RWPE2 (cell line): ENCODE measurements around the gene SLC25A24.
"Not testable (repeated sequence)": the region's sequence is repeated elsewhere in the genome, so short reads cannot be mapped to it uniquely, and the experiment has no call there.

Experiments used
- ATAC-seq: fragments of 200-7000 bp; cut with Tn5 transposase; 3 replicates; pipeline ENCODE4 v1.9.1; 2021; ENCODE audit warnings: low read depth
- DNase-seq: peaks from one replicate; pipeline ENCODE4 v3.0.0-alpha.2; 2020; ENCODE audit warnings: low spot score
- H3K27ac ChIP-seq: fragments of 450-650 bp; 2 replicates; pipeline ENCODE4 v1.5.1; 2017; ENCODE audit warnings: mild to moderate bottlenecking; ENCODE audit not compliant: poor library complexity, severe bottlenecking
- H3K27me3 ChIP-seq: fragments of 250-450 bp; sonication (Bioruptor Pico); 2 replicates; pipeline ENCODE4 v1.5.1; 2021; ENCODE audit warnings: mild to moderate bottlenecking, moderate library complexity; ENCODE audit not compliant: insufficient read depth, poor library complexity, severe bottlenecking
- H3K36me3 ChIP-seq: fragments of 250-450 bp; sonication (Bioruptor Pico); 2 replicates; pipeline ENCODE4 v1.5.1; 2020; ENCODE audit warnings: low read depth, mild to moderate bottlenecking, moderate library complexity
- H3K4me1 ChIP-seq: fragments of 250-450 bp; sonication (Bioruptor Pico); 2 replicates; pipeline ENCODE4 v1.5.1; 2021; ENCODE audit warnings: mild to moderate bottlenecking, moderate library complexity; ENCODE audit not compliant: insufficient read depth, poor library complexity, severe bottlenecking
- H3K4me3 ChIP-seq: fragments of 250-450 bp; sonication (Bioruptor Pico); 2 replicates; pipeline ENCODE4 v1.5.1; 2021; ENCODE audit warnings: mild to moderate bottlenecking, moderate library complexity; ENCODE audit not compliant: severe bottlenecking
- H3K9me3 ChIP-seq: fragments of 250-450 bp; sonication (Bioruptor Pico); 2 replicates; pipeline ENCODE4 v1.5.1; 2021; ENCODE audit warnings: mild to moderate bottlenecking, moderate library complexity; ENCODE audit not compliant: severe bottlenecking
- TF ChIP-seq, protein P1 (sequence below): fragments of 450-650 bp; IDR thresholded peaks from one replicate; pipeline ENCODE4 v1.5.1; 2017; ENCODE audit warnings: mild to moderate bottlenecking, moderate library complexity; ENCODE audit not compliant: poor library complexity, severe bottlenecking

The SLC25A24 gene

DNA sequence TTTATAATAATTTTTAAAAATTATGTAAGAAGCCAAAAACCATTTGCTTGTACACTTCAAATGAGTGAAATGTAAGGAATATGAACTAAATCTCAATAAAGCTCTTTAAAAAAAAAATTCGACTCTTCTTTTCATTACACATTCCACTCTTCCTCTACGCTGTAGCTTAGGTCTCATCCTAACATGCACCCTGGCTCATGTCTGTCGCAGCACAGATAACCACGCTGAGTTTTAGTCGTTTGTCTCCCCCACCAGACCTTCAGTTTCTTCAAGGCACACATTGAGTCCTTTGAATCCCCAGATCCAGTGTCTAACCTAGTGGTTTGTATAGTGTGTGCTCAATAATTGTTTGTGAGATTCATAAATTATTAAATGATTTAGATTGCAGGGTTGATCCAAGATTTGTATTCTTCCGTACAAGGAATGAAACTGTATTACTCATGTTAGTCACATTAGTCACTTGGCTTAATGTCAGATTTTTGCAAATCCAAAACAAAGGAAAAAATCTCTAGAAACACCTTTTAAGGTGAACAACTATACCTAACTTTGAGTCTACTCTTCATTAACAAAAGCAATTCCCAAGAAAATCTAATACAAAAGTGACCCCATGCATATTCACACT is 57.3 kb downstream of the SLC25A24 start:
- DNase-seq (no peak), ATAC-seq (peak; percentile 59)
- TF ChIP-seq, protein P1, sequence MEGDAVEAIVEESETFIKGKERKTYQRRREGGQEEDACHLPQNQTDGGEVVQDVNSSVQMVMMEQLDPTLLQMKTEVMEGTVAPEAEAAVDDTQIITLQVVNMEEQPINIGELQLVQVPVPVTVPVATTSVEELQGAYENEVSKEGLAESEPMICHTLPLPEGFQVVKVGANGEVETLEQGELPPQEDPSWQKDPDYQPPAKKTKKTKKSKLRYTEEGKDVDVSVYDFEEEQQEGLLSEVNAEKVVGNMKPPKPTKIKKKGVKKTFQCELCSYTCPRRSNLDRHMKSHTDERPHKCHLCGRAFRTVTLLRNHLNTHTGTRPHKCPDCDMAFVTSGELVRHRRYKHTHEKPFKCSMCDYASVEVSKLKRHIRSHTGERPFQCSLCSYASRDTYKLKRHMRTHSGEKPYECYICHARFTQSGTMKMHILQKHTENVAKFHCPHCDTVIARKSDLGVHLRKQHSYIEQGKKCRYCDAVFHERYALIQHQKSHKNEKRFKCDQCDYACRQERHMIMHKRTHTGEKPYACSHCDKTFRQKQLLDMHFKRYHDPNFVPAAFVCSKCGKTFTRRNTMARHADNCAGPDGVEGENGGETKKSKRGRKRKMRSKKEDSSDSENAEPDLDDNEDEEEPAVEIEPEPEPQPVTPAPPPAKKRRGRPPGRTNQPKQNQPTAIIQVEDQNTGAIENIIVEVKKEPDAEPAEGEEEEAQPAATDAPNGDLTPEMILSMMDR, result no peak
- Histone ChIP-seq H3K4me3 (no peak overlapping the region), H3K27ac (peak overlapping the region; percentile 44), H3K36me3 (peaks cover 95% of the 10 kb centered on the region), H3K9me3 (no peaks in the 10 kb centered on the region), H3K4me1 (peaks cover 23% of the 10 kb centered on the region), H3K27me3 (no peaks in the 10 kb centered on the region)

DNA sequence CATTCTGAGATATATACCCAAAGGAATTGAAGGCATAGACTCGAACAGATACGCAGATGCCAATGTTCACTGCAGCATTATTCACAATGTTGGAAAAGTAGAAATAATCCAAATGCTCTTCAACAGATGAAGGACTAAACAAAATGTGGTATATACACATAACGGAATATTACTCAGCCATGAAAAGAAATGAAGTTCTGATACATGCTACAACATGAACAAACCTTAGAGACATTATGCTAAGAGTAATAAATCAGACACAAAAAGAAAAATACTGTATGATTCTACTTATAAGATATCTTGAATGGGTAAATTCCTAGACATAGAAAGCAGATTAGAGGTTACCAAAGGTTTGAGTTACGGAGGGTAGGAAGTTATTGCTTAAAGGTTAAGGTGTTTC is 57.9 kb downstream of the SLC25A24 start:
- Histone ChIP-seq H3K36me3 (peaks cover 94% of the 10 kb centered on the region), H3K4me1 (peaks cover 23% of the 10 kb centered on the region), H3K27me3 (no peaks in the 10 kb centered on the region), H3K9me3 (no peaks in the 10 kb centered on the region), H3K4me3 (no peak overlapping the region), H3K27ac (peak overlapping the region; percentile 44)
- TF ChIP-seq, protein P1, result no peak
- ATAC-seq (no peak), DNase-seq (no peak)

GRCh38 chr1:108141621-108142020 is 58.5 kb downstream of the SLC25A24 start:
- TF ChIP-seq, protein P1, result no peak
- Histone ChIP-seq H3K9me3 (no peaks in the 10 kb centered on the region), H3K4me1 (peaks cover 23% of the 10 kb centered on the region), H3K36me3 (peaks cover 96% of the 10 kb centered on the region), H3K27ac (peak overlapping the region; percentile 44), H3K4me3 (no peak overlapping the region), H3K27me3 (no peaks in the 10 kb centered on the region)
- peak; percentile 86 for ATAC-seq
- no peak for DNase-seq

- Histone ChIP-seq H3K27me3 (no peaks in the 10 kb centered on the region), H3K9me3 (no peaks in the 10 kb centered on the region), H3K4me1 (peaks cover 23% of the 10 kb centered on the region), H3K36me3 (peaks cover 96% of the 10 kb centered on the region), H3K27ac (peak overlapping the region; percentile 44), H3K4me3 (no peak overlapping the region)
- TF ChIP-seq, protein P1, result no peak
- DNase-seq (no peak), ATAC-seq (no peak)
Measured at GRCh38 chr1:108140936-108141335, 59.2 kb downstream of the SLC25A24 start.

GRCh38 chr1:108140177-108140576 is 60.0 kb downstream of the SLC25A24 start:
- H3K4me1 ChIP-seq, result peaks cover 23% of the 10 kb centered on the region
- no peak overlapping the region for H3K27ac ChIP-seq
- no peak overlapping the region for H3K4me3 ChIP-seq
- H3K9me3 ChIP-seq, result no peaks in the 10 kb centered on the region
- TF ChIP-seq, protein P1, result no peak
- no peak for ATAC-seq
- DNase-seq, result no peak
- no peaks in the 10 kb centered on the region for H3K27me3 ChIP-seq
- peaks cover 99% of the 10 kb centered on the region for H3K36me3 ChIP-seq

GRCh38 chr1:108139555-108139954 is 60.6 kb downstream of the SLC25A24 start:
- not testable (repeated sequence) for H3K9me3 ChIP-seq, DNase-seq, H3K27me3 ChIP-seq, ATAC-seq, H3K4me3 ChIP-seq, H3K27ac ChIP-seq
- H3K36me3 ChIP-seq, result peaks cover 99% of the 10 kb centered on the region
- H3K4me1 ChIP-seq, result peaks cover 23% of the 10 kb centered on the region

DNA sequence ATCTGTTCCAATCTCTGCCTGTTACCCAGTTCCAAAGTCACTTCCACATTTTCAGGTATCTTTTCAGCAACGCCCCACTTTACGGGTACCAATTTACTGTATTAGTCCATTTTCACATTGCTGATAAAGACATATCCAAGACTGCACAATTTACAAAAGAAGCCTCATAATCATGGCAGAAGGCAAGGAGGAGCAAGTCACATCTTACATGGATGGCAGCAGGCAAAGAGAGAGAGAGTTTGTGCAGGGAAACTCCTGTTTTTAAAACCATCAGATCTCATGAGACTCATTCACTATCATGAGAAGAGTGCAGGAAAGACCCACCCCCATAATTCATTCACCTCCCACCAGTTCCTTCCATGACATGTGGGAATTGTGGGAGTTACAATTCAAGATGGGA is 67.0 kb downstream of the SLC25A24 start:
- not testable (repeated sequence) for H3K9me3 ChIP-seq, DNase-seq, H3K27ac ChIP-seq, H3K4me3 ChIP-seq, ATAC-seq, H3K4me1 ChIP-seq, H3K27me3 ChIP-seq
- H3K36me3 ChIP-seq, result peaks cover 47% of the 10 kb centered on the region
